GM18858 (cell line): ENCODE measurements around the gene CHST14.

Source experiments
- ATAC-seq: cut with Tn5 transposase; IDR thresholded peaks from one replicate; pipeline ENCODE4 v1.9.1; 2021; ENCODE audit not compliant: unreplicated experiment

CHST14 gene

GRCh38 chr15:40470423-40471104, at the start of gene CHST14:
Gene CHST14 (plus strand): TSS chr15:40470984. CDS start chr15:40471214, 230 bp downstream.
- ATAC-seq, result no peak

- peak; percentile 71 for ATAC-seq
These were observed 49.3 kb upstream of the CHST14 start for GRCh38 chr15:40421246-40422157.

- ATAC-seq, result no peak
These were observed 46.2 kb upstream of the CHST14 start for GRCh38 chr15:40424483-40425115.

- ATAC-seq, result no peak
These were observed 45.1 kb upstream of the CHST14 start for GRCh38 chr15:40425681-40426080.

- ATAC-seq, result no peak
These were observed 43.6 kb upstream of the CHST14 start for GRCh38 chr15:40427188-40427587.

- ATAC-seq, result no peak
These were observed 42.6 kb upstream of the CHST14 start for GRCh38 chr15:40428185-40428584.

GRCh38 chr15:40429068-40429710, 41.6 kb upstream of the CHST14 start:
- ATAC-seq, result no peak

GRCh38 chr15:40430271-40430805, 40.4 kb upstream of the CHST14 start:
- ATAC-seq, result no peak

- no peak for ATAC-seq
These were observed 35.6 kb upstream of the CHST14 start for GRCh38 chr15:40435023-40435709.

- ATAC-seq, result no peak
These were observed 35.1 kb upstream of the CHST14 start for GRCh38 chr15:40435710-40436089.

- ATAC-seq, result no peak
These were observed 34.5 kb upstream of the CHST14 start for GRCh38 chr15:40436116-40436891.

GRCh38 chr15:40436892-40437751, 33.7 kb upstream of the CHST14 start:
- no peak for ATAC-seq

- no peak for ATAC-seq
These were observed 32.8 kb upstream of the CHST14 start for GRCh38 chr15:40437752-40438687.

- ATAC-seq, result no peak
These were observed 32.1 kb upstream of the CHST14 start for GRCh38 chr15:40438712-40439111.

GRCh38 chr15:40439461-40439959, 31.3 kb upstream of the CHST14 start:
- no peak for ATAC-seq

GRCh38 chr15:40439960-40440742, 30.6 kb upstream of the CHST14 start:
- no peak for ATAC-seq
